CD4-positive, alpha-beta T cell treated with Interleukin-2 at 100 ng/mL for 4 hours (primary cell): ENCODE data around the gene ZNF574.

Experiments used
- DNase-seq: peaks from one replicate; pipeline ENCODE4 v3.0.0-alpha.2; 2020; ENCODE audit warnings: low spot score

The ZNF574 gene

DNA sequence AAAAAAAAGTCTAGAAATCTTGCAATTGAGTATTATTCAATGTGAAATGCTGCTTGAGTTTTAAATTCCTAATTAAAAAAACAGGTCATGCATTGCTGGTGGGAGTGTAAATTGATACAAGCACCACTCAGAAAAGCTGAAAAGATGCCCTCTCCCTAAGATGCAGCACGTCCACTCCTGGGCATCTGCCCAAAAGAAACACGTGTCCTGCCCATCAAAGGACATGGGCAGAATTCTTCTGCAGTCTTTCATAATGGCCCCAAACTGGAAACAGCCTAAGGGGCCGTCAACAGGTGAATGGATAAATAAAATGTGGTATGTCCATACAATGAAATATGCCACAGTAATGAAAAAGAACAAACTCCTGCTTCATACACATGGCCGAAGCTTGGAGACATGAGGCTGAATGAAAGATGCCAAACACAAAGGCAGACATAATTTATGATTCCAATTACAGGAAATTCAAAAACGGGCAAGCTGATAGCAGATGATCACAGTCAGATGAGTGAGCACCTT, 48.5 kb downstream of the ZNF574 start:
- no peak for DNase-seq

DNA sequence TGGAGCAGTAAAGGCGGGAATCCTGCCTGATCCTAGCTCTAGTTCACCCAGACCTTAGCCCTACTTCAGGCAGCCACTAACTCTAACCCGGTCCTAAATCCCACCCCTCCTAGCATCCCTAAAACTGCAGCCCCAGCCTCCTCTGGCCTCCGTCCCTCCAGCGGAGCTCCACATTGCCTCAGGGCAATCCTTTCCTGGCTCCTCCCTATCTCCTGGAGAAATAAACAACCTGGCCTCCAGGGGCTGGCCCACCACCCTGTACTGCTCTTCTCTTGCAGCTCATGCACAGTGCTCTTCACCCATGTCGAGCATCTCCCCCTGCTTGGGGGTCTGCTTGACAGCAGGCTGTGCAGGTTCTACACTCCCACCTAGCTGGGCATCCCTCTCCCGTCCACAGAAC, 49.6 kb downstream of the ZNF574 start:
- DNase-seq: no peak

- DNase-seq: no peak
Measured at GRCh38 chr19:42126574-42126973, 50.6 kb downstream of the ZNF574 start.

GRCh38 chr19:42129399-42130253, 53.7 kb downstream of the ZNF574 start:
- DNase-seq: no peak

DNA sequence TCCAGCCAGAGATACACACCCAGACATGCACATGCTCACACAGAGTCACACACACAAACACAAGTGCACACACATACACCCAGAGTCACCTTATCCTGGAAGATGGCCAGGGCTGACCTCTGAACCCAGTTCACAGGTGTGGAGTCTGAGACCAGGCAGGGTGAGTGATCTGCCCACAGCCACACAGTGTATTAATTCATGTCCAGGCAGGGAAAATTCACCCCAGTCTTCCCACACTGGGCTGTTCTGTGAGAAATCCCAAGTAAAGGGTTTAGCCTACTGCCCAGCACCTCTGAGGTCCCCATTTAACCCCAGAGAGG, 54.2 kb downstream of the ZNF574 start:
- DNase-seq: no peak
